GM12891 (cell line): ENCODE results near the gene LRRC72.

ENCODE experiments used
- POLR2A ChIP-seq: IDR thresholded peaks from 2 replicates; pipeline ENCODE4 v1.6.1; 2011; ENCODE audit warnings: low read depth, low read length, control low read depth
- POLR2AphosphoS5 ChIP-seq: IDR thresholded peaks from 2 replicates; pipeline ENCODE4 v1.6.1; 2011; ENCODE audit warnings: low read depth, low read length, control low read depth

GRCh38 chr7:16583834-16584233 lies 57.2 kb downstream of the LRRC72 start:
- TF ChIP-seq POLR2AphosphoS5 (no peak), POLR2A (no peak)
